GM06990 (cell line): Measurements from ENCODE around the gene CHST1.

Source experiments
- DNase-seq: peaks from one replicate; pipeline ENCODE4 v3.0.0-alpha.2; 2011; ENCODE audit not compliant: insufficient read length; ENCODE audit errors: extremely low read depth
- H3K27me3 ChIP-seq: replicated peaks from 2 replicates; pipeline ENCODE4 v1.6.0; 2011; ENCODE audit warnings: low read length; ENCODE audit not compliant: control insufficient read depth, insufficient read depth
- H3K36me3 ChIP-seq: 2 replicates; pipeline ENCODE4 v1.5.1; 2011; ENCODE audit warnings: low read length; ENCODE audit not compliant: control insufficient read depth, insufficient read depth
- H3K4me3 ChIP-seq: replicated peaks from 2 replicates; pipeline ENCODE4 v1.5.1; 2011; ENCODE audit warnings: low read depth, mild to moderate bottlenecking, control low read depth, low read length
- TF ChIP-seq, protein P1 (sequence below): IDR thresholded peaks from 2 replicates; pipeline ENCODE4 v1.5.1; 2011; ENCODE audit warnings: low read length, control low read depth, mild to moderate bottlenecking, inconsistent platforms; ENCODE audit not compliant: insufficient read depth, poor library complexity, severe bottlenecking

CHST1 gene

DNA sequence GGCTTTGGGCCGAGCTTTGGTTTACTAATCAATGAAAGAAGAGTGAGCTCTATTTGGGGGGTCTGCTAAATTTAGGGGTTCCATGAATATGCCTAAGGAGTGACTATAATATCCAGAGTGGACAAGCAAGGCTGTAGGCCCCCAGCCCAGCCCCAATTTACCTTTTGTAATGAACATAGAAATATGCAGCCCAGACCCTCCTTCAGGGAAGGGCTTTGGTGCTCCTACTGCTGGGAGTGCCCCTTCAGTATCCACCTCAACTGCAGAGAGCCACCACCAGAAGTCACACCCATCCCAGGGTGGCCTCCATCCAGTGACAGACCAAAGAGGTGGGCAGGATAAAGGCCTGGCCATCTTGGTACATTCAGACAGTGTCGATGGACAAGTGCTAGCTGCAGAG, 43.1 kb downstream of the CHST1 start:
- H3K4me3 ChIP-seq = no peak overlapping the region

DNA sequence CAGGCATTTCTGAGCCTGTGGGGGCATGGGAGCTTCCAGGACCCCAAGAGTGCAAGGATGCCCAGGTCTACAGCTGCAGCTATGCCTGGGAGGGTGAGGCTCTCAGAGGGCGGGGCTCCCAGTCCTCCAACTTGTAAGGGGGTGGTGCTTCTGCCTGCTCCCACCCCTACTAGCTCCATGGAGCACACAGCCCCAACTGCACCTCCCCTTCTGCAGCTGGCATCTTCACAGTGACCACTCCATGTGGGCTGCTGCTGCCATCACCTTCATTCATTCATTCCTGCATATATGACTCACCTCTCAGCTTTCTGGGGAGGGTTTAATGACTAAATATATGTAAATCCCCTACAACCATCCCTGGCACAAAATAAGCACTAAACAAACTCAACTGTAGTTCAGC, 43.8 kb downstream of the CHST1 start:
- Histone ChIP-seq H3K36me3 (no peaks in the 10 kb centered on the region), H3K4me3 (no peak overlapping the region), H3K27me3 (no peaks in the 10 kb centered on the region)
- TF ChIP-seq, protein P1, sequence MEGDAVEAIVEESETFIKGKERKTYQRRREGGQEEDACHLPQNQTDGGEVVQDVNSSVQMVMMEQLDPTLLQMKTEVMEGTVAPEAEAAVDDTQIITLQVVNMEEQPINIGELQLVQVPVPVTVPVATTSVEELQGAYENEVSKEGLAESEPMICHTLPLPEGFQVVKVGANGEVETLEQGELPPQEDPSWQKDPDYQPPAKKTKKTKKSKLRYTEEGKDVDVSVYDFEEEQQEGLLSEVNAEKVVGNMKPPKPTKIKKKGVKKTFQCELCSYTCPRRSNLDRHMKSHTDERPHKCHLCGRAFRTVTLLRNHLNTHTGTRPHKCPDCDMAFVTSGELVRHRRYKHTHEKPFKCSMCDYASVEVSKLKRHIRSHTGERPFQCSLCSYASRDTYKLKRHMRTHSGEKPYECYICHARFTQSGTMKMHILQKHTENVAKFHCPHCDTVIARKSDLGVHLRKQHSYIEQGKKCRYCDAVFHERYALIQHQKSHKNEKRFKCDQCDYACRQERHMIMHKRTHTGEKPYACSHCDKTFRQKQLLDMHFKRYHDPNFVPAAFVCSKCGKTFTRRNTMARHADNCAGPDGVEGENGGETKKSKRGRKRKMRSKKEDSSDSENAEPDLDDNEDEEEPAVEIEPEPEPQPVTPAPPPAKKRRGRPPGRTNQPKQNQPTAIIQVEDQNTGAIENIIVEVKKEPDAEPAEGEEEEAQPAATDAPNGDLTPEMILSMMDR = no peak
- no peak for DNase-seq

More for the DNA sequence above, 43.1 kb downstream of the CHST1 start:
- H3K27me3 ChIP-seq = no peaks in the 10 kb centered on the region
- TF ChIP-seq, protein P1 = no peak
- H3K36me3 ChIP-seq = no peaks in the 10 kb centered on the region
- no peak for DNase-seq

DNA sequence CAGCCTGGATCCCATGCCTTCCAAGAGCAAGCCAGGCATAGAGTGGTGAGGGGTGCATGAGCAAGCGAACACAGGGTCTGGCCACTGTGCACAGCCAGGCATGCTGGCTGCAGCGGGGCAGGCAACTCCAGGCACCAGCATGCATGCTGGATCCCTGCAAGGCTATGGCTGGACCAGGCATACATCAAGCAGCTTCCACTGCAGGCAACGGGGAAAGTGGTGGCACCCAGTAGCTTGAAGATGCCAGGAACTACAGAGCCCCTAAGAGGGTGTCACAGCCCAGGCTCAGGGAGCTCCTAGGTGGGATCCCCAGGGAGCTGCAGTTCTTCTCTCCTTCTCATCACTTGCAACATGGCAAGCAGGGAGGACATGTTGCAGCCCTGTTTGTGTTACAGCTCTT, 45.2 kb downstream of the CHST1 start:
- TF ChIP-seq, protein P1 = no peak
- Histone ChIP-seq H3K36me3 (no peaks in the 10 kb centered on the region), H3K27me3 (no peaks in the 10 kb centered on the region), H3K4me3 (no peak overlapping the region)
- no peak for DNase-seq

DNA sequence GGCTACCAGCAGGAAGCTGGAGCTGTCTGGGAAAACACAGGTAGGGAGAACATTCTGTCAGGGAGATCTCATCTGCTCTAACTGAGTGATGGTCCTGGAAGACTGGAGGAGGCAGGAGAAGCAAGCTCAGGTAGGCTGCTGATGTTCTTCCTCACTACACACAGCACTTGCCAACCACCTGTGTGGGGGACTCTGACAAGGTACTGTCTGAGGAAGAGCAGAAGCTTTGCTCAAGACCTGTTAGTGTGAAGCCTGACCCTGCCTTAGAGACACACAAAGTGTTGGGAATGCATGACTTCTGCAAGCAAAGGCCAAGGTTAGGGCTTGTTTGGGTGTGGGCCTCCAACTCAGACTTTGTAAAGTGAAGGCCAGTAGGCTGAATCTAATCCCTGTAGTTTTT, 46.5 kb downstream of the CHST1 start:
- H3K36me3 ChIP-seq = no peaks in the 10 kb centered on the region
- no peak for DNase-seq
- H3K27me3 ChIP-seq = no peaks in the 10 kb centered on the region
- no peak overlapping the region for H3K4me3 ChIP-seq
- TF ChIP-seq, protein P1 = no peak

DNA sequence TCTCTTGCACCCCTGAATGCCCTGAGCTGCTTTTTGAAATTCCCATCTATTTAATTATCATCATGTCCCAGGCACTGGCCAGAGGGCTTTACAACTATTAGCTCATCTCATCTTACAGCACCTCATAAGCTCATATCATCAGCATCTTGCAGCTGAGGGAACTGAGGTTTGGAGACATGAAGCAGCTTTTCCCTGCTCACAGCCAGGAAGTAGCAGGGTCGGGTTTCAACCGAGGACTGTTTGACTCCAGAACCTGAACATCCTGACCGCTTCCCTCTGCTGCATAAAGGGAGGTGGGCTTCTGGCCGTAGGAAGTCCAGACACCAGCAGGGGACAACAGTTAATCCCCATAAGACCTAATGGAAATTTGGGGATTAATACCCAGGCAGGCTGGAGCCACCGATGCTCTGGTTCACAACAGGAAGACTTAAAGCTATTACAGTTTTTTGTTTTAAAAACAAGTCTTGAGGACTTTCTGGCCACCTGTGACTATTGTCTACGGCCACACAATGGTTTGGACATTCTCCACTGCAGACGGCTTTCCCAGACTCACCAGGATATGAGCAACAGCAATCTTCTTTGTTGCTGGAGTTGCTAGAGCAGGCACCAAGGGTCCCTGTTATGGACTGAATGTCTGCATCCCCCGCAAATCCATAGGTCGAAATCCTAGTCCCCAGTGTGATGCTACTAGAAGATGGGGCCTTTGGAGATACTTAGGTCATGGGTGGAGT, 47.4 kb downstream of the CHST1 start:
- TF ChIP-seq, protein P1 = no peak
- Histone ChIP-seq H3K27me3 (no peaks in the 10 kb centered on the region), H3K4me3 (no peak overlapping the region), H3K36me3 (no peaks in the 10 kb centered on the region)
- no peak for DNase-seq

DNA sequence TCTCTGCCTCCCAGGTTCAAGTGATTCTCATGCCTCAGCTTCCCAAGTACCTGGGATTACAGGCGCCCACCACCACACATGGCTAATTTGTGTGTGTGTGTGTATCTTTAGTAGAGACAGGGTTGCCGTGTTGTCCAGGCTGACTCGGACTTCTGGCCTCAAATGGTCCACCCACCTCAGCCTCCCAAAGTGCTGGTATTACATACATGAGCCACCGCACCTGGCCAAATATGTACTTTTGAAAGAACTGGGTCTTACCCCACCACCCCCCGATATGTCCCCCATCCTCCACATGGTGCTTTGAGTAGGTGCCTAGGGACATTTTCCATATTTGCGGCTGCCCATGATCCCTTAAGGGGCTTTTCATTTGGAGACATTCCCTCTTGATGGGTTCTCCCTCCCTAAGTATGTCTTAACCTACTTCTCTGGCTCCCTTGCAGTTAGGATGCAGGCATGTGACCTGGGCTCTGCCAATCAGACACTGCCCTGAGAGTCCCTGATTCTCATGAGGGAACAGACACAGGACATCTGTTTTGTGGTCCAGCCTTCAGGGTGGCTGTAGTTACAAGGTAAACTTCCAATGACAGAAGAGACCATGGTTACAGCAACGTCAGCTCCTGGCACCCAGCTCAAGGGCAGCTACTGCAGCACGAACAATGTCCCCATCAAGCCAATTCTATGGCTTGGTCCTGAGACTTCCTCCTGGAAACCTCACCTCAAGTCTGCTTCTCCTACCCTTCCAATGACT, 48.4 kb downstream of the CHST1 start:
- no peak for DNase-seq
- TF ChIP-seq, protein P1 = no peak
- Histone ChIP-seq H3K27me3 (no peaks in the 10 kb centered on the region), H3K4me3 (no peak overlapping the region), H3K36me3 (no peaks in the 10 kb centered on the region)
